GM21360 (cell line): Measurements from ENCODE around the gene FSCN2.

Experiments
- ATAC-seq: cut with Tn5 transposase; IDR thresholded peaks from one replicate; pipeline ENCODE4 v1.9.1; 2021; ENCODE audit warnings: mild to moderate bottlenecking, moderate library complexity; ENCODE audit not compliant: unreplicated experiment

Gene FSCN2

GRCh38 chr17:81511804-81512561, 16.2 kb upstream of the FSCN2 start:
- peak; percentile 3 for ATAC-seq

- peak; percentile 30 for ATAC-seq
Measured at GRCh38 chr17:81512562-81513371, 15.4 kb upstream of the FSCN2 start, which contains the start of gene ACTG1. Gene ACTG1, minus strand, starts transcription at chr17:81512799. Its CDS starts 445 bp downstream, at chr17:81512354.

GRCh38 chr17:81513372-81513752, 14.8 kb upstream of the FSCN2 start:
- ATAC-seq: no peak

GRCh38 chr17:81513753-81514488, 14.3 kb upstream of the FSCN2 start:
- no peak for ATAC-seq

- ATAC-seq: no peak
Measured at GRCh38 chr17:81514489-81514738, 13.8 kb upstream of the FSCN2 start.

- no peak for ATAC-seq
Measured at GRCh38 chr17:81514739-81515529, 13.2 kb upstream of the FSCN2 start.

- no peak for ATAC-seq
Measured at GRCh38 chr17:81515530-81516041, 12.6 kb upstream of the FSCN2 start.

GRCh38 chr17:81516439-81516838, 11.7 kb upstream of the FSCN2 start:
- no peak for ATAC-seq

- ATAC-seq: no peak
Measured at GRCh38 chr17:81517009-81517338, 11.2 kb upstream of the FSCN2 start.

- no peak for ATAC-seq
Measured at GRCh38 chr17:81517339-81518112, 10.7 kb upstream of the FSCN2 start.

GRCh38 chr17:81518113-81518784, 9.9 kb upstream of the FSCN2 start:
- no peak for ATAC-seq

GRCh38 chr17:81518785-81519283, 9.3 kb upstream of the FSCN2 start:
- ATAC-seq: no peak

GRCh38 chr17:81519284-81520020, 8.7 kb upstream of the FSCN2 start:
- no peak for ATAC-seq

- ATAC-seq: no peak
Measured at GRCh38 chr17:81520021-81520901, 7.9 kb upstream of the FSCN2 start.

- no peak for ATAC-seq
Measured at GRCh38 chr17:81522491-81523401, 5.4 kb upstream of the FSCN2 start.

GRCh38 chr17:81523402-81524038, 4.7 kb upstream of the FSCN2 start:
- ATAC-seq: no peak
